GM15510 (cell line): ENCODE data around the gene MTLN.

Experiments
- POLR2A ChIP-seq: IDR thresholded peaks from 3 replicates; pipeline ENCODE4 v1.6.1; 2011; ENCODE audit warnings: borderline replicate concordance; ENCODE audit not compliant: insufficient read length; ENCODE audit errors: extremely low read depth

The MTLN gene

DNA sequence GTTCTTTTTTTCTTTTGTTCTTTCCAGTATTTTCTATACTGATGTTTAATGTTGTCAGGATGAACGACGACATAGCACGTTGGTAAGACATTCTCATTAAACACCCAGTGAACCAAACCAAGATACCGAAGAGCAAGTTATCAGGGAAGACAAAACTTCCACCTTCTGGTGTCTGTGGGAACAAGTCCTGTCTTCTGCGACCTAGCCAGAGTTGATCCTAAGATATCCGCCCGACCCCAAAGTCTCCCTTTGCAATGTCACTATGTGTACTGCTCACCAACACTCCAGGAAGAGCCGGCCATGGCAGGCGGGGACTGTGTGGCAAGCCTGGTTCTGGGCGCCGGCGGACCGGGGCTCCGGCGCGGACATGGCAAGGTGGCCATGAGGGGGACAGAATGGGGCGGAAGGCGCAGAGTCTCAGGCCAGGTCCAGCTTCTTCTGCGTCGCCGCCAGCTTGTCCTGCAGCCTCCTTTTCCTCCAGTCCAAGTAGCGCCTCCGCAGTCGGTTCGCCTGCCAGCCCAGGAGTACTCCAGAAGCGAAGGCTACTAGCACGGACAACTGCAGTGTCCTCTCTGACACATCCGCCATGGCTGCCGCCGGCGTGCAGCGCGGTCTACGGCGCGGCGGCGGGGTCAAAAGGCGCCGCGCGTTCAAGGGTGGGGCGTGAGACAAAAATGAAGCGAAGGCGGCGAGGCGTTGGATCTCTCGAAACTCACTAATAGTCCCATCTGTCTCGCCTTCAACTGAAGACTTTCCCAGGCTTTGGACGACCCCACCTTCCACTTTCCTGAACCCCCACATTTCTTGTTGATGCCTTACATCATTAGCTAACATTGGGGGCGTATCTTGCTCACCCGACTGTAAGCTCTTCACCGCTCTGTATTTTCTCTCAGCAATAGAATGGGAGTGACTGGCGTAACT is at the start of gene MTLN:
MTLN (minus strand) TSS at position 610 of the 921 bp plus-strand sequence; CDS start at position 588, 22 bp downstream.
- peak; percentile 75 for TF ChIP-seq POLR2A

GRCh38 chr2:110221938-110222337 is 9.6 kb upstream of the MTLN start:
- TF ChIP-seq POLR2A, result no peak

- TF ChIP-seq POLR2A, result no peak
Observed at GRCh38 chr2:110220190-110220564, 7.8 kb upstream of the MTLN start.

GRCh38 chr2:110219496-110220189 is 7.3 kb upstream of the MTLN start:
- no peak for TF ChIP-seq POLR2A

DNA sequence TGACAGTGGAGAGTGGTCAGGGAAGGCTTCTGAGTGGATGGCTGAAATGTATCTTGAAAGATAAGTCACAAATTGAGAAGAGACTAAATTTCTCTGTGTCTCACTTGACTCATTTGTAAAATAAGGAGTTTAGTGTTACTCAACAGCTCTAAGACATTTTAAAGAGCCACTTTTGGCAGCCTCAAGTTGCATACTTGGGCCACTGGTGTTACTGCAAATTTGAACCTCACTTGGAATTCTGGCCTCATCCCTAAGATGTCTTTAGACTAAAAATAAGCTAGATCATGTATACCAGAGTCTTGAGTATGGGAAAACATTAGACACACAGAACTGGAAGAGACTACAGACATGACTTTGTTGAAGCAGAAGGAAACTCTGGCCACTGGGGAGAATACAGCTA is 4.5 kb upstream of the MTLN start:
- no peak for TF ChIP-seq POLR2A

GRCh38 chr2:110216199-110216598 is 3.9 kb upstream of the MTLN start:
- no peak for TF ChIP-seq POLR2A

DNA sequence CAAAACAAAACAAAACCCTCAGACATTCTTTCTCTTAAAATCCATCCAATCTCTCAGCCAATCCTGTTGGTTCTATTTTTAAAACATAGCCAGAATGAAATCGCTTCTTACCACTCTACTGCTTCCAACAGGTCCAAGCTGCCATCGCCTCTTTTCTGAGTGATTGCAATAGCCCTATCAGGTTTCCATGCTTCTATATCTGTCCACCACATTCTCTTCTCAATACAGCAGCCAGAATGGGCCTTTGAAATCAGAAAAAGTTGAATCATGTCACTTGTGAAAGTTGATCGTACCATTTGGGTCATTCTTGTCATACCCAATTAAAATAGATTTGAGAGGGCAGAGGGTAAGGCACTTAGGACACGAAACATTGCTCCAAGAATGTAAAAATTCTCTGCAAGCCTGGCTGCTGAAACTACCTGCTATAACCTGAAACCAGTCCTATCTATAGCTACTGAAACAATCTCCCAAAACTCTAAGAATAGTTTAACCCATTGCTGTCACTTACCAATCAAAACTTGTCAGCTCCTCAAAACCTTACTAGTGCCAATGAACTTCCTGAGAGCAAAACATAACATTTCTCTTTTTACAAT is 3.3 kb upstream of the MTLN start:
- TF ChIP-seq POLR2A, result no peak

GRCh38 chr2:110215091-110215490 is 2.7 kb upstream of the MTLN start:
- TF ChIP-seq POLR2A, result no peak

GRCh38 chr2:110205660-110206455 is 6.5 kb downstream of the MTLN start:
- TF ChIP-seq POLR2A, result no peak

DNA sequence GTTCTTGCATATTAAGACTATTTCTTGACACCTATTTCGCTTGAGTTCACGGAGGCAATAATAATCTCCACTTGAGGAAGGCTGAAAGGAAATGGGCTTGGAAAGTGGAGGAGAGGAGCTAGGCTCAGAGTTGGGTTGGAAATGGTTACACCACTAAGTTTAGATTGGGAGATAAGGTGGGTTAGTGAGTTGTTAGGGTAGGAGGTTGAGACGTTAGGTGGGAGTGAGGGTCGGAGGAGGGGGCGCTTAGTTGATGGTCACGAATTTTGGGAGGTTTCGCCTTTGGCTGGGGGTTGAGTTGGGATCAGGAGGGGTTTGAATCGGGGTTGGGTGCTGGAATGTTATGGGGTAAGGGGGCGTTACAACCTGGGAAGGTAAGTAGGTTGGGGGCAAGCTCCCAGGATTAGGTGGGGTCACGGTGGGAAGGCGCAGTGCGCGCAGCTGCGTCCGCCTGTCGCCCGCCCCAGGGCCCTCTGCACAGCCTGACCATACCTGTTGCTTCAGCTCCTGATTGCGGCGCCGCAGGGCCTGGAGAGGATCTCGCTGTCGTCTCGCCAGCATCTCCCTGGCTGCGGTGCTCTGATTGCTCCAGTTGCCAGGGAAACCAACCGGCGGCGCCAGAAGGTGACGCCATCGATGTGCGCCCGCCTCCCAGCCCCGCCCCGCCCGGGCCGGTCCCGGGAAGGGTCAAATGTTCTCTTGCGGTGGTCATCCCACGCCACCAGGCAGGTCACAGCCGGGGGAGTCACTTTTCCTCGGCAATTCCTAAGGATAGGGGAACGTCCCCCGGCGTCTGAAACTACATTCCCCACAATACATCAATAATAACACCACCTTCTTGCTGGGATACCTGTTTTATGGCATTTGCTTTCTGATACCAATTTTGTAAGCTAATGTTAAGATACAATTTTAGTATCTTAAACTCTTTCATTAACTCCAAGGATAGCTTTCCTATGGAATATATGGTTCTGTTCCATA is 7.7 kb downstream of the MTLN start, which contains the start of gene NPHP1:
NPHP1 (minus strand) TSS at position 606 of the 978 bp plus-strand sequence; CDS start at position 561, 45 bp downstream.
- TF ChIP-seq POLR2A, result peak; percentile 69

GRCh38 chr2:110198016-110198415 is 14.3 kb downstream of the MTLN start:
- no peak for TF ChIP-seq POLR2A

- TF ChIP-seq POLR2A, result no peak
Observed at GRCh38 chr2:110197452-110197851, 14.9 kb downstream of the MTLN start.

DNA sequence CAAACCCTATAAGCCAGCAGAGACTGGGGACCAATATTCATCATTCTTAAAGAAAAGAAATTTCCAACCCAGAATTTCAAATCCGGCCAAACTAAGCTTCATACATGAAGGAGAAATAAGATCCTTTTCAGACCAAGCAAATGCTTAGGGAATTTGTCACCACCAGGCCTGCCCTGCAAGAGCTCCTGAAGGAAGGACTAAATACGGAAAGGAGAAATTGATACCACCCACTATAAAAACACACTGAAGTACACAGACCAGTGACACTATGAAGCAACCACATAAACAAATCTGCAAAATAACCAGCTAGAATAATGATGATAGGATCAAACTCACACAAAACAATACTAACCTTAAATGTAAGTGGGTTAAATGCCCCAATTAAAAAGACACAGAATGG is 29.9 kb downstream of the MTLN start:
- TF ChIP-seq POLR2A, result no peak
